Erythroblast (primary cell): ENCODE measurements around the gene SLC35E4.

Source experiments
- GATA1 ChIP-seq: IDR thresholded peaks from 2 replicates; pipeline ENCODE4 v1.6.1; 2011; ENCODE audit warnings: low read depth, mild to moderate bottlenecking, control low read depth, low read length, moderate library complexity
- POLR2A ChIP-seq: IDR thresholded peaks from 2 replicates; pipeline ENCODE4 v1.6.1; 2011; ENCODE audit warnings: mild to moderate bottlenecking, low read length

DNA sequence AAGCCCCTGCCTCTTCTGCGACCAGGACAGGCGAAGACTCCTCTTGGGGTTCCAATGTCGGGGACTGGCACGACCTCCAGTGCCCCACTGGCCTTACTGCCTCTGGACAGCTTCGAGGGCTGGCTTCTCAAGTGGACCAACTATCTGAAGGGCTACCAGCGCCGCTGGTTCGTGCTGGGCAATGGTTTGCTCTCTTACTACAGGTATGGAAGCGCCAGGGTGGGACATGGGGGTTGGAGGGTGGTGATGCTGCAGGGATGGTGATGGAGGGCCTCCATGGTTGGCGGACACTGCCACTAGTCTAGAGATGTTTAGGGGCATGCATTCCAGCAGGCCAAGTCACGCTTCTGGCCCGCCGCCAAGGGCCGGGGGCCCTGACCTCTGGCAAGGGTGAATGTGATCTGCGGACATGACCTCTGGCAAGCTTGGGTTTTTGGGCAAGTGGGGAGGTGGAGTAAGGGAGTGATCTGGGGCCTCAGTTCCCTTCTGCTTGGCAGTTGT is 59.8 kb downstream of the SLC35E4 start:
- TF ChIP-seq POLR2A: no peak
- TF ChIP-seq GATA1: no peak
